Tibial artery (tissue), 4 donors: ENCODE results near the gene PMIS2.
A peak's percentile ranks its signal among the peaks of the same experiment; 100 is the strongest.

Experiments used
- DNase-seq, 2 donors: peaks; one replicate each; pipeline ENCODE4 v3.0.0-alpha.2; 2019
- H3K27ac ChIP-seq, 2 donors: fragments of 200-600 bp; sonication (generic) in 1 of 2; 1 replicate in 1 of 2; 2 replicates in 1 of 2; pipeline ENCODE4 v1.5.1; 2018 to 2019; ENCODE audit warnings: mild to moderate bottlenecking in 1 of 2
- H3K27me3 ChIP-seq, 2 donors: fragments of 200-600 bp; sonication (generic) in 1 of 2; one replicate each; pipeline versions ENCODE4 v1.5.1 to v1.6.0; 2016 to 2019
- H3K36me3 ChIP-seq, 3 donors: fragments of 200-600 bp; sonication (generic) in 2 of 3; one replicate each; pipeline ENCODE4 v1.5.1; 2016 to 2019; ENCODE audit warnings: mild to moderate bottlenecking in 2 of 3
- H3K4me1 ChIP-seq, 4 donors: fragments of 200-600 bp; sonication (generic) in 2 of 4; 1 replicate in 3 of 4; 2 replicates in 1 of 4; pipeline ENCODE4 v1.5.1; 2016 to 2019
- H3K4me3 ChIP-seq, 2 donors: fragments of 200-600 bp; sonication (generic) in 1 of 2; 1 replicate in 1 of 2; 2 replicates in 1 of 2; pipeline ENCODE4 v1.5.1; 2018 to 2019; ENCODE audit warnings: mild to moderate bottlenecking in 2 of 2
- H3K9me3 ChIP-seq, 3 donors: fragments of 200-600 bp; sonication (generic) in 1 of 3; one replicate each; pipeline ENCODE4 v1.5.1; 2016 to 2019
- CTCF ChIP-seq, 2 experiments: fragments of 200-600 bp in 1 of 2; fragments of 450-650 bp in 1 of 2; IDR thresholded peaks; one replicate each; pipeline ENCODE4 v1.5.1; 2017 to 2019; ENCODE audit warnings: antibody characterized with exemption in 2 of 2, mild to moderate bottlenecking in 1 of 2, moderate library complexity in 1 of 2
- intact Hi-C: fragments of 100-400 bp; cut with DNase I; formaldehyde crosslinking; loops from one replicate; pipeline ENCODE4 v1.15.0; 2023; ENCODE audit warnings: low total_unique reads

The PMIS2 gene

GRCh38 chr19:35623327-35624010 lies 37.5 kb downstream of the PMIS2 start:
- no peaks in the 10 kb centered on the region for H3K9me3 ChIP-seq
- H3K27me3 ChIP-seq = no peaks in the 10 kb centered on the region
- peaks cover 0 to 8% (median 3%) of the 10 kb centered on the region in 4 donors for H3K4me1 ChIP-seq
- no peak overlapping the region for H3K27ac ChIP-seq
- no peak for DNase-seq
- H3K36me3 ChIP-seq = peaks cover 0 to 34% (median 15%) of the 10 kb centered on the region in 3 donors
- TF ChIP-seq CTCF (IDR thresholded peaks at IDR 0.05) = no peak
- no peak overlapping the region for H3K4me3 ChIP-seq
- intact Hi-C loops = no loop called here

- no peaks in the 10 kb centered on the region for H3K27me3 ChIP-seq
- no peaks in the 10 kb centered on the region for H3K9me3 ChIP-seq
- peaks cover 22 to 32% (median 29%) of the 10 kb centered on the region in 3 donors for H3K36me3 ChIP-seq
- intact Hi-C loops = loop anchor here (2.0 to 5.0 kb wide), 3 partner anchors 15 to 81 kb away; partner anchors contain the start of genes HAUS5 and TMEM147
- TF ChIP-seq CTCF (IDR thresholded peaks at IDR 0.05) = no peak
- DNase-seq = no peak
- peaks cover 3 to 26% (median 18%) of the 10 kb centered on the region in 4 donors for H3K4me1 ChIP-seq
- H3K4me3 ChIP-seq = peak overlapping the region; percentile 93 to 100
- H3K27ac ChIP-seq = peak overlapping the region; percentile 89 to 91
Observed at GRCh38 chr19:35628264-35628564, 42.2 kb downstream of the PMIS2 start.

- Histone ChIP-seq H3K4me3 (peak within 1 kb of the TSS; percentile 93 to 100), H3K36me3 (peaks cover 28 to 37% (median 34%) of the 10 kb centered on the region in 3 donors), H3K27ac (peak within 1 kb of the TSS; percentile 89 to 91), H3K27me3 (no peaks in the 10 kb centered on the region), H3K9me3 (no peaks in the 10 kb centered on the region), H3K4me1 (peaks cover 3 to 26% (median 18%) of the 10 kb centered on the region in 4 donors)
- DNase-seq = peak; percentile 98
- intact Hi-C loops = loop anchor here (2.0 to 5.0 kb wide), 3 partner anchors 16 to 81 kb away; partner anchors contain the start of genes HAUS5 and TMEM147
- peak in 1 of 2 experiments; percentile 22 for TF ChIP-seq CTCF (IDR thresholded peaks at IDR 0.05)
Observed at GRCh38 chr19:35628565-35629331, 42.8 kb downstream of the PMIS2 start, which contains the start of gene RBM42. RBM42 (plus strand) TSS chr19:35629036; CDS start chr19:35629154, 118 bp downstream.

GRCh38 chr19:35629332-35629633 lies 43.3 kb downstream of the PMIS2 start:
- no peaks in the 10 kb centered on the region for H3K27me3 ChIP-seq

More at GRCh38 chr19:35629332-35629633, 43.3 kb downstream of the PMIS2 start:
- H3K36me3 ChIP-seq = peaks cover 33 to 43% (median 39%) of the 10 kb centered on the region in 3 donors
- DNase-seq = no peak
- peaks cover 3 to 26% (median 18%) of the 10 kb centered on the region in 4 donors for H3K4me1 ChIP-seq
- H3K4me3 ChIP-seq = peak overlapping the region; percentile 93 to 100
- intact Hi-C loops = loop anchor here (2.0 to 5.0 kb wide), 3 partner anchors 16 to 82 kb away; partner anchors contain the start of genes HAUS5 and TMEM147
- peak overlapping the region; percentile 89 to 91 for H3K27ac ChIP-seq
- no peak for TF ChIP-seq CTCF (IDR thresholded peaks at IDR 0.05)
- H3K9me3 ChIP-seq = no peaks in the 10 kb centered on the region
